Inferior parietal cortex (tissue), 1 donor: ENCODE data around the gene JMJD1C.

Source experiments
- DNase-seq: peaks from one replicate; pipeline ENCODE4 v3.0.0-alpha.2; 2016; ENCODE audit errors: extremely low spot score

Gene JMJD1C

GRCh38 chr10:63437116-63437949 lies 28.4 kb downstream of the JMJD1C start:
- DNase-seq = no peak

DNA sequence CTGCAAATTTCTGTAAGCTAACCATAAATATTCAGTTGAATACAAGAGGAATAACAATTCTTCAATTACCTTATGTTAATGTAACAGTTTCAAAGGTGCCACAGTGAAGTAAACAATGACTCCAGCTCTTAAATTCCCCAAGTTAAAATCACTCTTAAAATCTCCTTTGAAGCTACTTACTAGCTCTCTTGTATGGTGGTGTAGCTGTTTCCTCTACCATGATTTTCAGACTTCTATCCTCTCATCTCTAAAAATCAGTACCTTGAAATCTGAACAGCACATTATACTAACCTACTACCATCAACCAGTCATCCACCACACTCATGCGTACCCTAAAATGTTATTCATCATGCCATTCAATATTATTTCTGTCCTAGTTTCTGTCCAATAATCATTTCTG lies 29.6 kb downstream of the JMJD1C start:
- DNase-seq = no peak

DNA sequence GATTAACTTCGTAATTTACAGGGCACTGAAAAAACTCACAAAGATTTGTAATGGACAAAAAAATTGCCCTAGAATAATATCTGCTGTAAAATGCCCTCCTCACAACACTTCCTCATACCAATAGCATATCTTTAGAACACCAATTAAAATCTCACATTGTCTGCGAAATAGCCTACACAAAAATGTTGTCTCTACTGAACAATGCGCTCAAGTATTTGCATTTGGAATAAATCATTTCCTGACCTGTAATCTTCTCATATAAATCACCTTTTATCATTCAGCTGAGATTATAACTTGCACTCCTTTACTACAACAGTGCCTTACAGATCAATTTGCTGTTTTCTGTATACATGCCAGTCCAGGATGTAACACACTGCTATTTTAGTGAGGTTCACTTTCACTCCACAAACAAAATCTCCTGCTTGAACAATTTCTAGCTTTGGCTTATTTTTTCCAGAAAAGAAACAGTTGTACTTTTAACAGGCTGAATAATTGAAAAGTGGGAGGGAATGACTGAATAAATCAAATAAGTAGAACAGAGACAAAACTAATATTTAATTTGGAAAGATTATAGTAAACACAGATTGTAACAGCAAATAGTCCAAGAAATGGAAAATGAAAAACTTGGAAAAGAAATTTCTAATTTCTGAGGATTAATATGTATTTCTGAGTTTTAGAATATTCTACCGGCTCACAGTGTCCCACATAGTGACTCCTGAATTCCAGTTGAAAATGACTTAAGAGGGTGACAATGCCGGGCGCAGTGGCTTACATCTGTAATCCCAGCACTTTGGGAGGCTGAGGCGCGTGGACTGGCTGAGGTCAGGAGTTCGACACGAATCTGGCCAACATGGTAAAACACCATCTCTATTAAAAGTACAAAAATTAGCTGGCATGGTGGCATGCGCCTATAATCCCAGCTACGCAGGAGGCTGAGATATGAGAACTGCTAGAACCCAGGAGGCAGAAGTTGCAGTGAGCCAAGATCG lies 30.6 kb downstream of the JMJD1C start:
- DNase-seq = no peak

DNA sequence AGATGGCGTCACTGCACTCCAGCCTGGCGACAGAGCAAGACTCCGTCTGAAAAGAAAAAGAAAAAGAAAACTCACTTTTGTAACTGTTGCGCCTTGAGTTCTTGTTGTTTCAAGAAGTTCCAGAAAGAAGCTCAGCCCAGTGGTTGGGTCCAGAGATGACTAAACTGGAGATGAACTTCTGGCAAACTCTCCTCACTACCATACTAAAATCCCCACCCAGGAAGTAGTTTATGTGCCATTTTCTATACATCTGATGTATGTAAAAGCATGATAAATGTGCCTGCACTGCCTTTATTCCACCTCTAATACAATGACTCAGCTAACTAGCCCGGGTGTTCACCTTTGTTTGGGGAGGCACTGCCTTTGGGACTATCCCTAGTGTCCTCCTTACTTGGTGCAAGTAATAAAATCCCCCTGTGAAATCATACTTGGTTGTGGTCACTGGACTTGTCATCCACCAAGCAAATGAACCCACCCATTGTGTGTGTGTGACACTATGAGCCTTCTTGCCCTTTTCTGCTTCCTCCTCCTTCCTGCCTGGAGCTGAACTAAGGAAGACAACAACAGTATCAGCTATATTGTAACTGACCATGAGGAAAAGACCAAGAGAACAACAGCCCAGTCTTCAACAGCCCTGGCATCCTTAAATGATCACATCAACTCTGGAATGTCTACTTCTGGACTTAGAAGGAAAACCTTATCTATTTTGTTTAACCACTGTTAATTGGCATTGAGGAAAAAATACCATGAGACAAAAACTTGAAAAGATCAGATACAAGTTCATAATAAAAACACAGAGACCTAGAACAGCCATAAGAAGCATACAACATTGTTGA lies 33.6 kb downstream of the JMJD1C start:
- no peak for DNase-seq

DNA sequence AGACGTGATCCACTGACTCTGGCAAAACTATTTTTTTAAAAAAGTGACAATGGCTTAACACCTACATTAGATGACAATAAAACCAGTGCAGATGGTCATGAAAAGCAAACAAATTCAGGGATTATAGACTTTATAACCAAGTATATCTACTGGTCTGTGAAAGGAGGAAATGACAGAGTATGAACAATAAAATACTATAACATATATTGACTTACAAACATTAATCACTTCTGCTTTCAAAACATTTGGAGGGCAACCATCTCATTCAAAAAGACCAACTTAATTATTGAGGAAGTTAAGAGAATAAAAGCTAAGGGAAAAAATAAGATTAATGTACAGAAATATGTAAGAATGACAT lies 34.8 kb downstream of the JMJD1C start:
- DNase-seq = no peak

GRCh38 chr10:63430091-63430998 lies 35.4 kb downstream of the JMJD1C start:
- DNase-seq = no peak

DNA sequence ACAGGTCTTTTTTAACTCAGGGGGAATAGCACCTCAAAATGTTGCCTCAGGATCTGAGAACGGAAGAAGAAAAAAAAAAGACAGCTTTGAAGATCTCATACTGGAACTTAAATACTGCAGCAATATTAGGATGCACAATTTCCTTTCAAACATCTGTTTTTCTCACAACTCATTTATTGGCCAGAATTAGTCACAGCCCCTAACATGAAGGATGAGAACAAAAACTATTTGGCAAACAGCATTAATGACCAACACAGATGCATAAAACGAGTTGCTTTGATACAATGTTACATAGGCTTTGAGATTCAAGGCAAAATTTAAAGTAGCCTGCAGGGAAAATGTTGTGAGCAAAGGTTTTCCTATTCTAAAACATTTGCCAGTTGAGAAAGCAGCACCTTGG lies 36.5 kb downstream of the JMJD1C start:
- DNase-seq = no peak

- no peak for DNase-seq
Measured at GRCh38 chr10:63427013-63427412, 38.8 kb downstream of the JMJD1C start.

GRCh38 chr10:63425512-63425911 lies 40.3 kb downstream of the JMJD1C start:
- no peak for DNase-seq

DNA sequence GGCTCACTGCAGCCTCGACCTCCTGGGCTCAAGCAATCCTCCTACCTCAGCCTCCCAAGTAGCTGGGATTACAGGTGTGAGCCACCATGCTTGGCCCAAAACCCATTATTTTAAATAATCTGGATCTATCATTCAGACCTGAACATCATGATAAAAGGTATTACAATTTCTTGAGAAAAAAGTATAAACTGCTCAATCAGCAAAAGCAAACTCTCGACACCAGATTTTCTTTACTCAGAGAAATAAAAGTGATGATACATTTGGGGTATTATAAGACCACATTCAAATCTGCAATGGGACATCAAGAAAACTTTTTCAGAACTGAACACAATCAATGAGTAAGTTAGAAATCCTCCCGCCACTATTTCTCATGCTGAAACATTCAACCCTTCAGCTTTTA lies 41.2 kb downstream of the JMJD1C start:
- no peak for DNase-seq

- no peak for DNase-seq
Measured at GRCh38 chr10:63423494-63423893, 42.3 kb downstream of the JMJD1C start.

DNA sequence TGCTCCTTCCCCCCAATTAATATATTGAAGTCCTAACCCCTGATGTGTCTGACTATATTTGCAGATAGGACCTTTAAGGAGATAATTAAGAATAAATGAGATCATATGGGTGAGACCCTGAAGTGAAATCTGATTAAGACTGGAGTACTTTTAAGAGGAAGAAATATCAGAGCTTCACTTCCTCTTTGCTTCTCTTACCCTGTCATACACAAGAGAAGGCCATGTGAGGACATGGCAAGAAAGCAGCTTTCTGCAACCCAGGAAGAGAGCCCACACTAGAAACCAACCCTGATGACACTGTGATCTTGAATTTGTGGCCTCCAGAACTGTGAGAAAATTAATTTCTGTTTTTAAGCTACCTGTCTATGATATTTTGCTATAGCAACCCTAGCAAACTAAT lies 44.2 kb downstream of the JMJD1C start:
- DNase-seq = no peak

GRCh38 chr10:63416376-63416775 lies 49.4 kb downstream of the JMJD1C start:
- DNase-seq = no peak

- DNase-seq = no peak
Measured at GRCh38 chr10:63415640-63416244, 50.0 kb downstream of the JMJD1C start.

DNA sequence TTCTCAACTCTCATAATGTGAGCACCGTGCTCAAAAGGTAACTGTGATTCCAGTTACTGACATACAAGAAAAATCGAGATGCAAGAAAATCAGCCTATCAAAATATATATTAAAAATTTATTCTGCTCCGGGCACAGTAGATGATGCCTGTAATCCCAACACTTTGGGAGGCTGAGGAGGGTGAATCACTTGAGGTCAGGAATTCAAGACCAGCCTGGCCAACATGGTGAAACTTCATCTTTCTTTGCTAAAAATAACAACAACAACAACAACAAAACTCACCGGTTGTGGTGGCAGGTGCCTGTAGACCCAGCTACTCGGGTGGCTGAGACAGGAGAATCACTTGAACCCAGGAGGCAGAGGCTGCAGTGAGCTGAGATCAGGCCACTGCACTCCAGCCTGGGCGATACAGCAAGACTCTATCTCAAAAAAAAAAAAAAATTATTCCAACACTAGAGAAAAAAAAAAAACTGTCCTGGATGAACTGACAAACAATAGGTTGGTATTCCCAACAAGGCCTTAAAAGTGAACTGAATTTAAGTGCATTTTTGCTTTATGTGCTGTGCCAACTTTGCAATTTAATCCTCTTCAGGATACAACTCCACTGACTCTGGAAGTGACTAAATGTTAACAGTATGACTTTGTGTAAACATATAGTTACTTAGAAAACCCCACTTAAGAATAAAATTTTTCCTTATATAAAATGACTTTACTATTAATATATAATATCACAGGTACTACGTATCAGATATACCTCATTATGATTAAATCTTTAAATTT lies 51.1 kb downstream of the JMJD1C start:
- DNase-seq = no peak

GRCh38 chr10:63413429-63413828 lies 52.3 kb downstream of the JMJD1C start:
- DNase-seq = no peak

GRCh38 chr10:63412304-63412703 lies 53.5 kb downstream of the JMJD1C start:
- no peak for DNase-seq

DNA sequence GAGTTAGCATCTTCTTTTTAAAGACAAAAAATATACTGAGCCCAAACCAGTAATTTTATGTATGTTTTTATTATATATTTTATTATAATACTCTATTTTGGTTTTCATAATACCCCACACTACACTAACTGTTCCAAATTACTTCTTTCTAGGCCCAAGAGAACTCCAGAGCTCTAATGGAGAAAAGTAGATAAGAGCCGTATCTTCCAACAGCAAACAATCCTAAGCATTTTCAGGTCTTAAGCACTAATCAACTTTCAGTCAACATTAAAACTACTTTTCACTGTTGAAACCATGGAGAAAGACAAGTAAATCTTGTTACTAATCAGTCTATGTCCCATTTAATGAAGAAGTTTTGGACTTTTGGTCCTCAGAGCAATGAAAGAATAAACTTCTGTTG lies 55.1 kb downstream of the JMJD1C start:
- no peak for DNase-seq

- DNase-seq = no peak
Measured at GRCh38 chr10:63409465-63410027, 56.2 kb downstream of the JMJD1C start.
